Mesenchymal stem cell (in vitro differentiated cells and primary cell): Measurements from ENCODE around the gene ASIC1.

ENCODE experiments used
- DNase-seq: peaks from one replicate; pipeline ENCODE4 v3.0.0-alpha.2; 2013
- H2AFZ ChIP-seq: one replicate; pipeline ENCODE4 v1.6.1; 2013; ENCODE audit warnings: low read depth, mild to moderate bottlenecking, control low read depth, inconsistent platforms, low read length, moderate library complexity
- H2AK5ac ChIP-seq: 2 replicates; pipeline ENCODE4 v1.6.1; 2013; ENCODE audit warnings: low read length, moderate library complexity, mild to moderate bottlenecking, inconsistent platforms; ENCODE audit not compliant: severe bottlenecking
- H2BK120ac ChIP-seq: one replicate; pipeline ENCODE4 v1.6.1; 2013; ENCODE audit warnings: low read depth, mild to moderate bottlenecking, inconsistent platforms, low read length, moderate library complexity
- H2BK12ac ChIP-seq, 2 experiments: one replicate each; pipeline ENCODE4 v1.6.1; 2013; ENCODE audit warnings: inconsistent platforms in 2 of 2, low read length in 2 of 2, mild to moderate bottlenecking in 2 of 2, moderate library complexity in 2 of 2, control low read depth in 1 of 2
- H2BK15ac ChIP-seq: one replicate; pipeline ENCODE4 v1.6.1; 2013; ENCODE audit warnings: mild to moderate bottlenecking, low read depth, inconsistent platforms; ENCODE audit not compliant: poor library complexity, severe bottlenecking
- H2BK5ac ChIP-seq: 2 replicates; pipeline ENCODE4 v1.6.1; 2013; ENCODE audit warnings: low read depth, mild to moderate bottlenecking, low read length, control low read depth, inconsistent platforms; ENCODE audit not compliant: poor library complexity, severe bottlenecking
- H3K14ac ChIP-seq, 2 experiments: one replicate each; pipeline ENCODE4 v1.6.1; 2013; ENCODE audit warnings: inconsistent platforms in 2 of 2, low read length in 2 of 2, control low read depth in 1 of 2, mild to moderate bottlenecking in 1 of 2, moderate library complexity in 1 of 2
- H3K18ac ChIP-seq, 2 experiments: one replicate each; pipeline ENCODE4 v1.6.1; 2013; ENCODE audit warnings: inconsistent platforms in 2 of 2, low read length in 2 of 2, control low read depth in 1 of 2, low read depth in 1 of 2, mild to moderate bottlenecking in 1 of 2
- H3K23ac ChIP-seq, 2 experiments: one replicate each; pipeline ENCODE4 v1.6.1; 2013; ENCODE audit warnings: inconsistent platforms in 2 of 2, low read length in 2 of 2, mild to moderate bottlenecking in 2 of 2, moderate library complexity in 2 of 2, control low read depth in 1 of 2
- H3K27ac ChIP-seq: 2 replicates; pipeline ENCODE4 v1.5.1; 2013; ENCODE audit warnings: mild to moderate bottlenecking, moderate library complexity, low read length, control low read depth, inconsistent platforms; ENCODE audit not compliant: poor library complexity, severe bottlenecking
- H3K27me3 ChIP-seq, 2 experiments: 2 replicates each; pipeline versions ENCODE4 v1.6.1 to v1.7.0; 2013; ENCODE audit warnings: low read length in 2 of 2, mild to moderate bottlenecking in 2 of 2, moderate library complexity in 2 of 2, control low read depth in 1 of 2, inconsistent platforms in 1 of 2; ENCODE audit not compliant: control insufficient read depth in 1 of 2, insufficient read depth in 1 of 2
- H3K36me3 ChIP-seq, 2 experiments: 2 replicates each; pipeline versions ENCODE4 v1.6.1 to v1.7.0; 2013; ENCODE audit warnings: low read length in 2 of 2, control low read depth in 1 of 2, inconsistent platforms in 1 of 2, low read depth in 1 of 2, mild to moderate bottlenecking in 1 of 2; ENCODE audit not compliant: insufficient read depth in 2 of 2, control insufficient read depth in 1 of 2
- H3K4ac ChIP-seq, 2 experiments: one replicate each; pipeline ENCODE4 v1.6.1; 2013; ENCODE audit warnings: inconsistent platforms in 2 of 2, low read length in 2 of 2, mild to moderate bottlenecking in 2 of 2, moderate library complexity in 2 of 2, control low read depth in 1 of 2, low read depth in 1 of 2
- H3K4me1 ChIP-seq: 2 replicates; pipeline ENCODE4 v1.6.1; 2013; ENCODE audit warnings: low read depth, low read length, control low read depth; ENCODE audit not compliant: control insufficient read depth, insufficient read depth
- H3K4me2 ChIP-seq: 2 replicates; pipeline ENCODE4 v1.6.1; 2013; ENCODE audit warnings: low read length, mild to moderate bottlenecking, inconsistent platforms; ENCODE audit not compliant: poor library complexity, severe bottlenecking
- H3K4me3 ChIP-seq, 2 experiments: 2 replicates each; pipeline versions ENCODE4 v1.5.1 to v1.7.0; 2013; ENCODE audit warnings: low read length in 2 of 2, mild to moderate bottlenecking in 2 of 2, control low read depth in 1 of 2, low read depth in 1 of 2; ENCODE audit not compliant: insufficient read depth in 1 of 2
- H3K79me1 ChIP-seq: replicated peaks from 2 replicates; pipeline ENCODE4 v1.6.1; 2013; ENCODE audit warnings: mild to moderate bottlenecking, control low read depth, low read length, inconsistent platforms; ENCODE audit not compliant: poor library complexity, severe bottlenecking
- H3K9ac ChIP-seq: 2 replicates; pipeline ENCODE4 v1.7.0; 2013; ENCODE audit warnings: mild to moderate bottlenecking, low read length, moderate library complexity
- H3K9me3 ChIP-seq: 2 replicates; pipeline ENCODE4 v1.7.0; 2013; ENCODE audit warnings: mild to moderate bottlenecking, low read length; ENCODE audit not compliant: control insufficient read depth
- H4K8ac ChIP-seq: one replicate; pipeline ENCODE4 v1.6.1; 2013; ENCODE audit warnings: inconsistent platforms, mild to moderate bottlenecking, low read length, moderate library complexity
- H4K91ac ChIP-seq: one replicate; pipeline ENCODE4 v1.6.1; 2013; ENCODE audit warnings: mild to moderate bottlenecking, low read length, inconsistent platforms
- WGBS: methylation state at CpG from one replicate; pipeline ENCODE4 v1.1.7; 2013; ENCODE audit warnings: mixed read lengths; 5-methylcytosine and 5-hydroxymethylcytosine counted together

The ASIC1 gene

GRCh38 chr12:50107416-50108268 is 50.2 kb downstream of the ASIC1 start:
- H4K8ac ChIP-seq: no peak overlapping the region
- WGBS: 87% methylated on average over 16 of the region's 17 CpGs
- H3K4ac ChIP-seq: no peak overlapping the region
- H2AK5ac ChIP-seq: peak overlapping the region; percentile 75
- H3K4me3 ChIP-seq: no peak overlapping the region
- peaks cover 0 to 6% of the 10 kb centered on the region in 2 experiments for H3K27me3 ChIP-seq
- peaks cover 0 to 3% of the 10 kb centered on the region in 2 experiments for H3K36me3 ChIP-seq
- no peak overlapping the region for H3K27ac ChIP-seq
- H4K91ac ChIP-seq: no peak overlapping the region
- no peak overlapping the region for H3K4me2 ChIP-seq
- no peak overlapping the region for H2BK12ac ChIP-seq
- H3K79me1 ChIP-seq: no peaks in the 10 kb centered on the region
- no peak overlapping the region for H3K9ac ChIP-seq
- H2BK5ac ChIP-seq: no peak overlapping the region
- no peak overlapping the region for H2BK120ac ChIP-seq
- H2AFZ ChIP-seq: no peak overlapping the region
- no peaks in the 10 kb centered on the region for H3K9me3 ChIP-seq
- H3K4me1 ChIP-seq: peaks cover 38% of the 10 kb centered on the region
- H3K14ac ChIP-seq: no peak overlapping the region
- H3K23ac ChIP-seq: no peak overlapping the region
- H2BK15ac ChIP-seq: no peak overlapping the region
- no peak overlapping the region for H3K18ac ChIP-seq
- no peak for DNase-seq

GRCh38 chr12:50109319-50109718 is 51.9 kb downstream of the ASIC1 start:
- Histone ChIP-seq H2BK15ac (no peak overlapping the region), H3K9ac (peak overlapping the region; percentile 68), H3K79me1 (no peaks in the 10 kb centered on the region), H2AK5ac (peak overlapping the region; percentile 14), H3K18ac (no peak overlapping the region), H4K8ac (no peak overlapping the region), H2BK120ac (no peak overlapping the region), H3K4ac (no peak overlapping the region), H3K27me3 (peaks cover 0 to 6% of the 10 kb centered on the region in 2 experiments), H3K27ac (no peak overlapping the region), H2AFZ (no peak overlapping the region), H2BK5ac (no peak overlapping the region), H3K4me3 (no peak overlapping the region), H2BK12ac (no peak overlapping the region), H3K4me1 (peaks cover 36% of the 10 kb centered on the region), H3K36me3 (peaks cover 0 to 1% of the 10 kb centered on the region in 2 experiments), H3K14ac (no peak overlapping the region), H3K23ac (no peak overlapping the region), H4K91ac (no peak overlapping the region), H3K4me2 (no peak overlapping the region), H3K9me3 (no peaks in the 10 kb centered on the region)
- WGBS: 93% methylated on average over 3 of the region's 3 CpGs
- DNase-seq: no peak

GRCh38 chr12:50110127-50110761 is 52.8 kb downstream of the ASIC1 start:
- Histone ChIP-seq H3K4me1 (peaks cover 34% of the 10 kb centered on the region), H3K27me3 (peaks cover 0 to 5% of the 10 kb centered on the region in 2 experiments), H2AFZ (peak overlapping the region; percentile 73), H3K27ac (peak overlapping the region; percentile 69), H3K9ac (peak overlapping the region; percentile 68), H4K8ac (peak overlapping the region; percentile 100), H3K4me2 (peak overlapping the region; percentile 19), H3K23ac (no peak overlapping the region), H2BK15ac (peak overlapping the region; percentile 83), H3K14ac (no peak overlapping the region), H2BK120ac (no peak overlapping the region), H3K9me3 (no peaks in the 10 kb centered on the region), H4K91ac (peak overlapping the region; percentile 0), H2BK12ac (peak overlapping the region; percentile 18 to 23), H3K36me3 (peaks cover 0 to 3% of the 10 kb centered on the region in 2 experiments), H3K4me3 (peak overlapping the region in 1 of 2 experiments; percentile 46), H2AK5ac (no peak overlapping the region), H3K18ac (peak overlapping the region; percentile 16 to 70), H3K4ac (peak overlapping the region in 1 of 2 experiments; percentile 35), H2BK5ac (peak overlapping the region; percentile 36), H3K79me1 (no peaks in the 10 kb centered on the region)
- DNase-seq: no peak
- WGBS: 59% methylated on average over 7 of the region's 8 CpGs

GRCh38 chr12:50110762-50111351 is 53.5 kb downstream of the ASIC1 start:
- 37% methylated on average over 7 of the region's 7 CpGs for WGBS
- peak overlapping the region; percentile 100 for H4K8ac ChIP-seq

More at GRCh38 chr12:50110762-50111351, 53.5 kb downstream of the ASIC1 start:
- Histone ChIP-seq H3K4me1 (peaks cover 34% of the 10 kb centered on the region), H3K14ac (peak overlapping the region in 1 of 2 experiments; percentile 61), H3K9ac (peak overlapping the region; percentile 68), H3K18ac (peak overlapping the region; percentile 82 to 90), H3K4me2 (peak overlapping the region; percentile 1), H3K4ac (peak overlapping the region; percentile 59 to 89), H2AK5ac (peak overlapping the region; percentile 80), H2BK15ac (no peak overlapping the region), H2BK5ac (peak overlapping the region; percentile 46), H3K27me3 (no peaks in the 10 kb centered on the region), H4K91ac (peak overlapping the region; percentile 71), H2BK12ac (peak overlapping the region; percentile 7 to 40), H2BK120ac (peak overlapping the region; percentile 35), H3K9me3 (no peaks in the 10 kb centered on the region), H3K4me3 (peak overlapping the region in 1 of 2 experiments; percentile 46), H3K79me1 (no peaks in the 10 kb centered on the region), H3K36me3 (peaks cover 4 to 8% of the 10 kb centered on the region in 2 experiments), H2AFZ (peak overlapping the region; percentile 42), H3K27ac (peak overlapping the region; percentile 69), H3K23ac (no peak overlapping the region)
- peak; percentile 58 for DNase-seq
